Trophoblast cell (in vitro differentiated cells and primary cell): ENCODE data around the gene SPTBN2.

Experiments used
- DNase-seq, 2 donors: peaks; one replicate each; pipeline ENCODE4 v3.0.0-alpha.2; 2016
- H2AFZ ChIP-seq: 2 replicates; pipeline ENCODE4 v1.6.1; 2013; ENCODE audit warnings: low read length, moderate library complexity, mild to moderate bottlenecking; ENCODE audit not compliant: insufficient read depth, poor library complexity
- H2AK5ac ChIP-seq: 2 replicates; pipeline ENCODE4 v1.6.1; 2013; ENCODE audit warnings: mild to moderate bottlenecking, low read length
- H2BK120ac ChIP-seq: 2 replicates; pipeline ENCODE4 v1.6.1; 2013; ENCODE audit warnings: low read length, mild to moderate bottlenecking, moderate library complexity; ENCODE audit not compliant: insufficient read depth, poor library complexity
- H2BK12ac ChIP-seq: 2 replicates; pipeline ENCODE4 v1.6.1; 2013; ENCODE audit warnings: mild to moderate bottlenecking, low read length, moderate library complexity
- H2BK5ac ChIP-seq: 2 replicates; pipeline ENCODE4 v1.6.1; 2013; ENCODE audit warnings: low read length, low read depth, moderate library complexity, mild to moderate bottlenecking; ENCODE audit not compliant: poor library complexity
- H3K14ac ChIP-seq: 2 replicates; pipeline ENCODE4 v1.6.1; 2013; ENCODE audit warnings: mild to moderate bottlenecking, low read length
- H3K18ac ChIP-seq: 2 replicates; pipeline ENCODE4 v1.6.1; 2013; ENCODE audit warnings: mild to moderate bottlenecking, low read length
- H3K23ac ChIP-seq: 2 replicates; pipeline ENCODE4 v1.6.1; 2013; ENCODE audit warnings: low read length
- H3K27ac ChIP-seq: 2 replicates; pipeline ENCODE4 v1.5.1; 2013; ENCODE audit warnings: low read depth, mild to moderate bottlenecking, inconsistent platforms, low read length, moderate library complexity
- H3K27me3 ChIP-seq: 2 replicates; pipeline ENCODE4 v1.6.1; 2013; ENCODE audit warnings: inconsistent platforms, mild to moderate bottlenecking, low read length, moderate library complexity; ENCODE audit not compliant: insufficient read depth
- H3K36me3 ChIP-seq, 2 experiments: 1 replicate in 1 of 2; 2 replicates in 1 of 2; pipeline ENCODE4 v1.6.1; 2013; ENCODE audit warnings: low read length in 2 of 2, mild to moderate bottlenecking in 2 of 2, moderate library complexity in 1 of 2; ENCODE audit not compliant: insufficient read depth in 2 of 2, control insufficient read depth in 1 of 2
- H3K4ac ChIP-seq: 2 replicates; pipeline ENCODE4 v1.6.1; 2013; ENCODE audit warnings: low read depth, mild to moderate bottlenecking, low read length, moderate library complexity
- H3K4me1 ChIP-seq, 2 experiments: 1 replicate in 1 of 2; 2 replicates in 1 of 2; pipeline ENCODE4 v1.6.1; 2013; ENCODE audit warnings: low read length in 2 of 2, mild to moderate bottlenecking in 2 of 2, moderate library complexity in 1 of 2; ENCODE audit not compliant: insufficient read depth in 2 of 2, control insufficient read depth in 1 of 2
- H3K4me2 ChIP-seq: 2 replicates; pipeline ENCODE4 v1.6.1; 2013; ENCODE audit warnings: inconsistent platforms, mild to moderate bottlenecking, low read length, moderate library complexity
- H3K4me3 ChIP-seq: 2 replicates; pipeline ENCODE4 v1.5.1; 2013; ENCODE audit warnings: mild to moderate bottlenecking, low read depth, low read length, inconsistent platforms
- H3K79me1 ChIP-seq: one replicate; pipeline ENCODE4 v1.6.1; 2013; ENCODE audit warnings: low read length
- H3K79me2 ChIP-seq: 2 replicates; pipeline ENCODE4 v1.6.1; 2013; ENCODE audit warnings: low read length, mild to moderate bottlenecking; ENCODE audit not compliant: control insufficient read depth, insufficient read depth, poor library complexity
- H3K9ac ChIP-seq: 2 replicates; pipeline ENCODE4 v1.6.1; 2013; ENCODE audit warnings: mild to moderate bottlenecking, low read length
- H3K9me3 ChIP-seq: 2 replicates; pipeline ENCODE4 v1.6.1; 2013; ENCODE audit warnings: low read depth, mild to moderate bottlenecking, control low read depth, inconsistent platforms, low read length; ENCODE audit not compliant: insufficient read depth
- H4K12ac ChIP-seq: 2 replicates; pipeline ENCODE4 v1.6.1; 2013; ENCODE audit warnings: low read depth, mild to moderate bottlenecking, low read length, moderate library complexity
- H4K8ac ChIP-seq: 2 replicates; pipeline ENCODE4 v1.6.1; 2013; ENCODE audit warnings: low read depth, mild to moderate bottlenecking, low read length, moderate library complexity
- H4K91ac ChIP-seq: one replicate; pipeline ENCODE4 v1.6.1; 2013; ENCODE audit warnings: low read depth, mild to moderate bottlenecking, low read length, moderate library complexity
- whole genome bisulfite sequencing: extraction: QIAGEN DNeasy Blood & Tissue Kit; methylation state at CpG from one replicate; pipeline ENCODE4 v1.1.7; 2013; ENCODE audit warnings: missing lambda C conversion rate; ENCODE audit not compliant: insufficient read length, insufficient coverage; ENCODE audit errors: extremely low coverage; 5-methylcytosine and 5-hydroxymethylcytosine counted together

The SPTBN2 gene

GRCh38 chr11:66710384-66710930 is 18.6 kb downstream of the SPTBN2 start:
- H2BK12ac ChIP-seq, result no peak overlapping the region
- no peak overlapping the region for H2BK120ac ChIP-seq
- no peak overlapping the region for H3K4ac ChIP-seq
- no peak overlapping the region for H2AFZ ChIP-seq
- H2BK5ac ChIP-seq, result no peak overlapping the region
- H3K23ac ChIP-seq, result no peak overlapping the region
- no peak overlapping the region for H3K9ac ChIP-seq
- peaks cover 20 to 33% of the 10 kb centered on the region in 2 experiments for H3K36me3 ChIP-seq
- no peaks in the 10 kb centered on the region for H3K9me3 ChIP-seq
- no CpG with 5 or more reads among the region's 15 CpGs for WGBS
- H4K91ac ChIP-seq, result no peak overlapping the region
- H3K4me3 ChIP-seq, result no peak overlapping the region
- H3K79me1 ChIP-seq, result no peaks in the 10 kb centered on the region
- H4K8ac ChIP-seq, result no peak overlapping the region
- no peak overlapping the region for H3K27ac ChIP-seq
- no peak overlapping the region for H3K4me2 ChIP-seq
- H3K14ac ChIP-seq, result no peak overlapping the region
- no peak for DNase-seq
- no peaks in the 10 kb centered on the region for H3K4me1 ChIP-seq
- no peaks in the 10 kb centered on the region for H3K79me2 ChIP-seq
- no peak overlapping the region for H4K12ac ChIP-seq
- no peak overlapping the region for H2AK5ac ChIP-seq
- H3K27me3 ChIP-seq, result no peaks in the 10 kb centered on the region
- no peak overlapping the region for H3K18ac ChIP-seq

GRCh38 chr11:66708701-66709100 is 20.3 kb downstream of the SPTBN2 start:
- H2AFZ ChIP-seq, result no peak overlapping the region
- H3K23ac ChIP-seq, result no peak overlapping the region
- no peaks in the 10 kb centered on the region for H3K27me3 ChIP-seq
- no peaks in the 10 kb centered on the region for H3K9me3 ChIP-seq
- H3K4me3 ChIP-seq, result no peak overlapping the region
- no peak overlapping the region for H3K4me2 ChIP-seq
- H2BK12ac ChIP-seq, result no peak overlapping the region
- no peak overlapping the region for H4K12ac ChIP-seq
- no peak overlapping the region for H4K8ac ChIP-seq
- DNase-seq, result no peak
- H3K4me1 ChIP-seq, result no peaks in the 10 kb centered on the region
- H3K27ac ChIP-seq, result no peak overlapping the region
- no peak overlapping the region for H3K18ac ChIP-seq
- no CpG with 5 or more reads among the region's 14 CpGs for WGBS
- H3K79me1 ChIP-seq, result no peaks in the 10 kb centered on the region
- no peak overlapping the region for H3K9ac ChIP-seq
- no peaks in the 10 kb centered on the region for H3K79me2 ChIP-seq
- no peak overlapping the region for H3K14ac ChIP-seq
- H2BK5ac ChIP-seq, result no peak overlapping the region
- H3K4ac ChIP-seq, result no peak overlapping the region
- H3K36me3 ChIP-seq, result peaks cover 19 to 28% of the 10 kb centered on the region in 2 experiments
- no peak overlapping the region for H2AK5ac ChIP-seq
- no peak overlapping the region for H2BK120ac ChIP-seq
- no peak overlapping the region for H4K91ac ChIP-seq

GRCh38 chr11:66708094-66708493 is 20.9 kb downstream of the SPTBN2 start:
- no peak overlapping the region for H4K91ac ChIP-seq
- H3K4me3 ChIP-seq, result no peak overlapping the region
- H3K4ac ChIP-seq, result no peak overlapping the region
- no peaks in the 10 kb centered on the region for H3K4me1 ChIP-seq
- no CpG with 5 or more reads among the region's 20 CpGs for WGBS
- H2BK12ac ChIP-seq, result no peak overlapping the region
- H2AFZ ChIP-seq, result no peak overlapping the region
- H3K27ac ChIP-seq, result no peak overlapping the region
- no peak overlapping the region for H2BK120ac ChIP-seq
- no peak overlapping the region for H3K4me2 ChIP-seq
- no peaks in the 10 kb centered on the region for H3K27me3 ChIP-seq
- no peak overlapping the region for H3K18ac ChIP-seq
- H3K9me3 ChIP-seq, result no peaks in the 10 kb centered on the region
- H4K8ac ChIP-seq, result no peak overlapping the region
- no peak overlapping the region for H4K12ac ChIP-seq
- H3K79me2 ChIP-seq, result no peaks in the 10 kb centered on the region
- H3K9ac ChIP-seq, result no peak overlapping the region
- no peak overlapping the region for H3K14ac ChIP-seq
- H2BK5ac ChIP-seq, result no peak overlapping the region
- no peak overlapping the region for H2AK5ac ChIP-seq
- no peak for DNase-seq
- no peaks in the 10 kb centered on the region for H3K79me1 ChIP-seq
- no peak overlapping the region for H3K23ac ChIP-seq
- peaks cover 18 to 24% of the 10 kb centered on the region in 2 experiments for H3K36me3 ChIP-seq

- Histone ChIP-seq H3K9ac (no peak overlapping the region), H3K4ac (no peak overlapping the region), H2AK5ac (no peak overlapping the region), H2AFZ (no peak overlapping the region), H3K14ac (no peak overlapping the region), H3K4me2 (no peak overlapping the region), H3K79me1 (no peaks in the 10 kb centered on the region), H3K79me2 (no peaks in the 10 kb centered on the region), H4K12ac (no peak overlapping the region), H2BK120ac (no peak overlapping the region), H3K27me3 (no peaks in the 10 kb centered on the region), H2BK12ac (no peak overlapping the region), H3K4me1 (no peaks in the 10 kb centered on the region), H3K18ac (no peak overlapping the region), H3K4me3 (no peak overlapping the region), H3K36me3 (peaks cover 18 to 24% of the 10 kb centered on the region in 2 experiments), H4K91ac (no peak overlapping the region), H3K23ac (no peak overlapping the region), H2BK5ac (no peak overlapping the region), H3K9me3 (no peaks in the 10 kb centered on the region), H4K8ac (no peak overlapping the region), H3K27ac (no peak overlapping the region)
- DNase-seq, result no peak
- WGBS, result no CpG with 5 or more reads among the region's 26 CpGs
These were observed 21.5 kb downstream of the SPTBN2 start for GRCh38 chr11:66707486-66707885.
